SK-N-MC (cell line): ENCODE data around the gene ATP13A4.

Source experiments
- DNase-seq: peaks from one replicate; pipeline ENCODE4 v3.0.0-alpha.2; 2011; ENCODE audit warnings: low read depth, low spot score
- H3K27ac ChIP-seq: fragments of 200-600 bp; sonication (generic); 2 replicates; pipeline ENCODE4 v1.5.1; 2016; ENCODE audit warnings: mixed run types
- H3K36me3 ChIP-seq: fragments of 200-600 bp; sonication (generic); 2 replicates; pipeline ENCODE4 v1.6.1; 2017; ENCODE audit warnings: antibody characterized with exemption, low read length, mixed read lengths; ENCODE audit not compliant: insufficient read depth
- H3K4me3 ChIP-seq: fragments of 200-600 bp; sonication (generic); 2 replicates; pipeline ENCODE4 v1.5.1; 2016
- H3K9ac ChIP-seq: fragments of 200-600 bp; sonication (generic); 2 replicates; pipeline ENCODE4 v1.8.0; 2017; ENCODE audit warnings: mixed run types, mixed read lengths; ENCODE audit not compliant: insufficient read length
- H3K9me3 ChIP-seq: fragments of 200-600 bp; sonication (generic); 2 replicates; pipeline ENCODE4 v1.6.1; 2017; ENCODE audit warnings: low read depth, mild to moderate bottlenecking, antibody characterized with exemption, low read length, moderate library complexity, mixed read lengths
- EZH2 ChIP-seq: fragments of 200-600 bp; sonication (generic); IDR thresholded peaks from one replicate; pipeline ENCODE4 v1.6.1; 2017; ENCODE audit warnings: antibody characterized with exemption
- FOXP2 ChIP-seq: optimal IDR thresholded peaks from 2 replicates; pipeline ENCODE3; 2011; ENCODE audit warnings: mild to moderate bottlenecking, moderate library complexity; ENCODE audit not compliant: insufficient read depth; ENCODE audit errors: extremely low read length, control extremely low read depth
- POLR2AphosphoS5 ChIP-seq: IDR thresholded peaks from 2 replicates; pipeline ENCODE4 v1.6.1; 2012; ENCODE audit warnings: mild to moderate bottlenecking, low read depth, low read length, borderline replicate concordance

Gene ATP13A4

DNA sequence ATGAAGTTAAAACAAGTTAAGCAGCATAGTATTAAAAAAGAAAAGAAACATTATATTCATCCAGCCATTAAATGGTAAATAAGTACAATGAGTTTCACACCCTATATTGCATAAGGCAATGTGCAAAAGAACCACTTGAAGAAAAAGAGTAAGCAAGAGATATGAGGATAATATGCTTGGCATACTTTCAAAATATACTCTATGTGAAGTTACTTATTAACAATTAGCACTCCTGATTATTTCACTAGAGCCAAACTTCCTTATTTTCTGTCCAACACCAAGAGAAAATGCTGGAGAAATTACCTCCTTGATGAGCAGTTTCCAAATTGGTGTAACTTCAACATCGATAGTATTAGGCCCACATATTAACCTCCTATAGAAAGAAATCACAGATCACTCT lies 63.7 kb downstream of the ATP13A4 start:
- DNase-seq: no peak
- Histone ChIP-seq H3K36me3 (no peaks in the 10 kb centered on the region), H3K27ac (no peak overlapping the region), H3K9me3 (no peaks in the 10 kb centered on the region), H3K4me3 (no peak overlapping the region), H3K9ac (no peak overlapping the region)
- TF ChIP-seq POLR2AphosphoS5 (no peak), EZH2 (no peak), FOXP2 (no peak)

DNA sequence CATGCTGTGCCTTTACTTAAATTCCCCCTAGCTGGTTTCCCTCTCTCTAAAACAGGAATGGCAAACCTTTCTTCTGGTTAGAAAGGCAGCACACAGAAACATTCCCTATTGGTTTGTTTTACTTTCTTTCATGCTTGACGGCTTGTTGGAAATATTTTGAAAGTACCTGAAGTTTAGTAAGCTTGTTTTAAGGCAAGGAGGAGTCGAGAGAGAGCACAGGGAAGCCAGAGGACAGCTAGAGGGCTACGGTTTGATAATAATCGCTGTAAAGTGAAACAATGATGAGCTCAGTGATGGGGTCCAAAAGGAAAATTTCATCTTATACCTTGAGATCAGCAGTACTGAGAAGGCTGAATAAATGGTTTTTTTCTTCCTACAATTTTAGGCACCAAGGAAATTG lies 64.1 kb downstream of the ATP13A4 start:
- TF ChIP-seq POLR2AphosphoS5 (no peak), EZH2 (no peak), FOXP2 (no peak)
- Histone ChIP-seq H3K27ac (no peak overlapping the region), H3K4me3 (no peak overlapping the region), H3K36me3 (no peaks in the 10 kb centered on the region), H3K9ac (no peak overlapping the region), H3K9me3 (no peaks in the 10 kb centered on the region)
- DNase-seq: no peak

DNA sequence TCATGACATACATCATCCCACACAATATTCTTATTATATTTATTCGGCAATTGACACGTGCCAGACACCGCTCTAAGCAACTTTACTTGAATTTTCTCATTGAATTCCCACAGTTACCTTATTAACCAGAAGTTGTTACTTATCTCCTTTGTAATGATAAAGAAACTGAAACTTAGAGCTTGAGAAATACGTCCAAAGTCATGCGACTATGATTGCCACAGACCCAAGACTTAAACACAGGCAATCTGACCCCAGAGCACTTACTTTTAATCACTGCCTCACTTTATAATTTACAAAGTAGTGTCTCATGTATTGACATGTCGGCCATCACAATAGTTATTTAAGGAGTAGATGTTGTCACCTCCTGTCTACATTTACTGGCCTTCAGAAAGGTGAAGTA lies 64.7 kb downstream of the ATP13A4 start:
- no peak for DNase-seq
- Histone ChIP-seq H3K9ac (no peak overlapping the region), H3K36me3 (no peaks in the 10 kb centered on the region), H3K27ac (no peak overlapping the region), H3K4me3 (no peak overlapping the region), H3K9me3 (no peaks in the 10 kb centered on the region)
- TF ChIP-seq FOXP2 (no peak), POLR2AphosphoS5 (no peak), EZH2 (no peak)

DNA sequence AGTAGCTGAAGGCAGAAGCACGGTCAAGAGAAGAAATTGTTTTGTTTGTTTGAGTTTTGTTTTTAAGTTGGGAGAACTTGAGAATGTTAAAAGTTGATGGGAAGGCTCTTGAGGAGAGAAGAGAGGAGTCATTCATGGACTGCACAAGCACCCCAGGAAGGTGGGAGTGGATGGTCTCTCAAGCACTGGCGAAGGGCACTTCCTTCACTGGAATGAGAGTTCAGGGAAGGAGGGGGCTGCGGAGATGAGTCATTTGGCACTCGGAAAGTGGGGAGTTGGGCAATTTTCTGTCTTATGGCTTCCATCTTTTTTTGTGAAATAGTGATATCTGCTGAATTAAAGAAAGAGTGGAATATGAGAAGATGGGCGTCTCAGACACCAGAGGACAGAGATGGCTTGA lies 66.0 kb downstream of the ATP13A4 start:
- no peak overlapping the region for H3K9ac ChIP-seq
- no peak overlapping the region for H3K27ac ChIP-seq
- no peak overlapping the region for H3K4me3 ChIP-seq
- H3K36me3 ChIP-seq: no peaks in the 10 kb centered on the region
- no peaks in the 10 kb centered on the region for H3K9me3 ChIP-seq
- TF ChIP-seq POLR2AphosphoS5 (no peak), FOXP2 (no peak), EZH2 (no peak)
- DNase-seq: no peak

DNA sequence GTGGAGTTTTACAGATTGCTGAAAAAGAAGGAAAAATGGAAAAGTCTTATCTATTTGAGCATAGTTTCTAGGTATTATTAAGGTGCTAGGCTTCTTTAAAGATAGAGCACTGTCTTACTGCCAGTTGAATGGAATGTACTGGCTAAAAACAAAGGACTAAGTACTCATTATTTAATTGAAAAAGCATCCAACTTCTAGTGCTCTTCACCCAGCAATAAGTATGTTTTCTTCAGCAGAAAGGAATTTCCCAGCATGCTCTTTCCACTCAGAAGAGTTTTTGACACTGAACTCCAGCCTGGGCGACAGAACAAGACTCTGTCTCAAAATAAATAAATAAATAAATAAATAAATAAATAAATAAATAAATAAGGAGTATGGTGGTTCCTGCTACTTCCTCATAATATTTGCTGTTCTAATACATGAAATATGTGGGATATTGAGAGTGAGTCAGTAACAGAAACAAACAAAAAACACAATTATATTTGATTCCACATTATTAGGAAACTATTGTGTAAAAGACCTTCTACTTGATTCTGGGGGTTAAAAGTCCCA lies 70.6 kb downstream of the ATP13A4 start:
- no peak for TF ChIP-seq EZH2
- no peak for TF ChIP-seq POLR2AphosphoS5
- no peak for TF ChIP-seq FOXP2
- no peak overlapping the region for H3K27ac ChIP-seq
- H3K9me3 ChIP-seq: no peaks in the 10 kb centered on the region
- H3K36me3 ChIP-seq: no peaks in the 10 kb centered on the region
- no peak for DNase-seq
- H3K9ac ChIP-seq: no peak overlapping the region
- no peak overlapping the region for H3K4me3 ChIP-seq

DNA sequence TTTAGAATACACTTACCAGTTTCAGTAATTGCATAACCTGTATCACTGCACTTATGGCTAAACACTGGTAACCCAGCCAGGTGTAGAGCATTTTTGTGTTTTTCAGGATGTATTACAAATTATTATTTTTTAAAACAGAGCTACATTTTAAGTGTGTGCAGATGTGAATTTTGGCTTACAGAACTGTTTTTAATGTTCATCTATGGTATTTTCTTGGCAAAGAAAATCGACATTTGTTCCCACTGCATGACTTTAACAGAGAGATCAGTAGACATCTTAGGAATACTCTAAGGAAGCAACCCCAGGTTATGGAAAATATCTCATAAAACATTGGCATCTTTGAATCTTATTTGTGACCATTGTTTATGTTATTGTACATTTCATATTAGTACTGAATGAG lies 73.3 kb downstream of the ATP13A4 start:
- TF ChIP-seq FOXP2: no peak
- no peak for TF ChIP-seq POLR2AphosphoS5
- no peak for TF ChIP-seq EZH2
- H3K4me3 ChIP-seq: no peak overlapping the region

DNA sequence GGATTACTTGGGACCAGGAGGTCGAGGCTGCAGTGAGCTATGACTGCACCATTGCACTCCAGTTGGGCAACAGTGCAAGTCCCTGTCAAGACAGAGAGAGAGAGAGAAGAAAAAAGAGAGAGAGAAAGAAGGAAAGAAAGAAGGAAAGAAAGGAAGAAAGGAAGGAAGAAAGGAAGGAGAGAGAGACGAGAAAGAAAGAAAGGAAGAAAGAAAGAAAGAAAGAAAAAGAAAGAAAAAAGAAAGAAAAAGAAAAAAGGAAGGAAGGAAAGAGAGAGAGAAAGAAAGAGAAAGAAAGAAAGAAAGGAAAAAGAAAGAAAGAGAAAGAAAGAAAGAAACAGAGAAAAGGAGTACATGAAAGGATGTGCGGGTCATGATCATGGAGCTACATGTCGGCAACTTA lies 80.2 kb downstream of the ATP13A4 start:
- no peaks in the 10 kb centered on the region for H3K9me3 ChIP-seq
- H3K9ac ChIP-seq: no peak overlapping the region
- H3K27ac ChIP-seq: no peak overlapping the region
- no peak for DNase-seq
- no peak overlapping the region for H3K4me3 ChIP-seq
- no peaks in the 10 kb centered on the region for H3K36me3 ChIP-seq
- no peak for TF ChIP-seq FOXP2
- no peak for TF ChIP-seq POLR2AphosphoS5
- TF ChIP-seq EZH2: no peak

More for the DNA sequence above, 73.3 kb downstream of the ATP13A4 start:
- DNase-seq: no peak
- H3K9me3 ChIP-seq: no peaks in the 10 kb centered on the region
- no peak overlapping the region for H3K27ac ChIP-seq
- no peaks in the 10 kb centered on the region for H3K36me3 ChIP-seq
- H3K9ac ChIP-seq: no peak overlapping the region

DNA sequence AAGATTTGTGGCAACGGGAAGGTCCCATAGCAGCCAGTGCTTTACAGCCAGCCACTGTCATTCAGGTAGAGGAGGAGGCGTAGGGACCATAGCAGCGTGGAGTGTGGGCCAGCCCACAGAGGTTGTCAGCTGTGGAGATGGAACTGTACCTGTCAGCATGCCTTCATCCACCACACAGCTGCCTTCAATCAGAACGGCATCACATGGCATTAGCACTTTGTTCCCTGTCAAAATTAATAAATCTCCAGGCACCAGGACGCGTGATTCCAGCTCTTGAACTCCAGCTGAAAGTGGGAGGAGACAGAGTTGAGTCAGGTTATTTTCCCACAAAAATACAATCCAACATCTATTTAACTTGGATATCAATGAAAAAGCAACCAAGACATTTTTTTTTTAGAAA lies 84.0 kb downstream of the ATP13A4 start:
- Histone ChIP-seq H3K4me3 (no peak overlapping the region), H3K9ac (no peak overlapping the region), H3K9me3 (no peaks in the 10 kb centered on the region), H3K36me3 (no peaks in the 10 kb centered on the region), H3K27ac (no peak overlapping the region)
- no peak for DNase-seq
- TF ChIP-seq EZH2 (no peak), POLR2AphosphoS5 (no peak), FOXP2 (no peak)

DNA sequence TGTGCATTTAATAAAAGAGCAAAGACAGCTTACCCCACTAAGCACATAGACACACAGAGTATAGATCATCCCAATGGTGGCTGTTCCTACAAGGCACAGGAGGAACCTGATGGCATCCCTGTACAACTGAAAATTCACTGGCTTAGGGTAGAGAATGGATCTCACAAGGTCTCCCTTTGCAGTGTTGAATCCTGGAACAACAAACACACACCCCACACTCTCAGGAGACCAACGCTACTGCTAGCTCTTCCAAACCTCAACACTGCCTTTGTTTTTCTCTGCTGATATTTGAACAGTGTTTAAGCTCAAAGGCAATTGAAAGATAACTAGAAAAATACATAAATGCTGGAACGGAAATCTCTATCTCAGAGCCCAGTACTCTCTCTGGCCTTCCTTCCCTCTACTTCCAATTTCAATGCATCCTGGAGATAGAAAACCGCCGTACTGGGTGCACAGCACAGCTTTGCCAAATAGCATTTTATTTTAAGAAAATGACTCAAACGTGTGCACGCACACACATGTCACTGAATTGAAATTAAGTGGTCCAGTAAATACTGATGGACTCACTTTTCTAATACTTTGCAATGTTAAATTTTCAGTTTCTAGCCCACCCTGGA lies 88.6 kb downstream of the ATP13A4 start:
- no peak for DNase-seq
- Histone ChIP-seq H3K4me3 (no peak overlapping the region), H3K9me3 (no peaks in the 10 kb centered on the region), H3K36me3 (no peaks in the 10 kb centered on the region), H3K27ac (no peak overlapping the region), H3K9ac (no peak overlapping the region)
- TF ChIP-seq FOXP2: no peak
- no peak for TF ChIP-seq POLR2AphosphoS5
- TF ChIP-seq EZH2: no peak
